Stimulated activated naive CD8-positive, alpha-beta T cell treated with anti-CD3 and anti-CD28 coated beads, Interleukin-15, amount 100 ng/mL, for 72 hours (primary cell): ENCODE measurements around the gene BMPR1B.

Experiments
- ATAC-seq: fragments of 150-1000 bp; cut with Tn5 transposase; 2 replicates; pipeline ENCODE4 v1.10.0; 2021; ENCODE audit warnings: mild to moderate bottlenecking, moderate library complexity
- DNase-seq, 2 donors: peaks; one replicate each; pipeline ENCODE4 v3.0.0; 2021 to 2022
- H3K27ac Mint-ChIP-seq, 2 donors: one replicate each; pipeline ENCODE4 v1.8.0; 2022; ENCODE audit warnings: mild to moderate bottlenecking in 2 of 2, mixed read lengths in 2 of 2, moderate library complexity in 2 of 2
- H3K27me3 Mint-ChIP-seq: one replicate; pipeline ENCODE4 v1.8.0; 2022; ENCODE audit warnings: mixed read lengths
- H3K4me1 Mint-ChIP-seq: one replicate; pipeline ENCODE4 v1.8.0; 2022; ENCODE audit warnings: mild to moderate bottlenecking, mixed read lengths
- H3K4me3 Mint-ChIP-seq, 2 donors: one replicate each; pipeline ENCODE4 v1.8.0; 2022; ENCODE audit warnings: mild to moderate bottlenecking in 2 of 2, mixed read lengths in 2 of 2, moderate library complexity in 1 of 2
- H3K9me3 Mint-ChIP-seq, 2 donors: one replicate each; pipeline ENCODE4 v1.8.0; 2022; ENCODE audit warnings: mixed read lengths in 2 of 2

Gene BMPR1B

GRCh38 chr4:95181243-95181995, 423.7 kb downstream of the BMPR1B start:
- peak overlapping the region in 1 of 2 donors; percentile 69 for H3K27ac Mint-ChIP-seq
- H3K4me1 Mint-ChIP-seq, result peaks cover 8% of the 10 kb centered on the region
- no peaks in the 10 kb centered on the region for H3K27me3 Mint-ChIP-seq
- H3K9me3 Mint-ChIP-seq, result peaks cover 0 to 8% of the 10 kb centered on the region in 2 donors
- ATAC-seq (peak; percentile 76), DNase-seq (peak in 1 of 2 donors; percentile 22)
- peak overlapping the region in 1 of 2 donors; percentile 11 for H3K4me3 Mint-ChIP-seq

GRCh38 chr4:95181996-95182306, 424.2 kb downstream of the BMPR1B start:
- H3K27me3 Mint-ChIP-seq, result no peaks in the 10 kb centered on the region
- peaks cover 0 to 7% of the 10 kb centered on the region in 2 donors for H3K9me3 Mint-ChIP-seq
- no peak overlapping the region for H3K4me3 Mint-ChIP-seq
- DNase-seq, result no peak
- ATAC-seq, result no peak
- H3K4me1 Mint-ChIP-seq, result peaks cover 8% of the 10 kb centered on the region
- H3K27ac Mint-ChIP-seq, result no peak overlapping the region

GRCh38 chr4:95183656-95184408, 426.1 kb downstream of the BMPR1B start:
- H3K9me3 Mint-ChIP-seq, result no peaks in the 10 kb centered on the region
- no peak overlapping the region for H3K27ac Mint-ChIP-seq
- ATAC-seq (no peak), DNase-seq (no peak)
- H3K27me3 Mint-ChIP-seq, result no peaks in the 10 kb centered on the region
- H3K4me1 Mint-ChIP-seq, result peaks cover 12% of the 10 kb centered on the region
- no peak overlapping the region for H3K4me3 Mint-ChIP-seq

- H3K4me3 Mint-ChIP-seq, result no peak overlapping the region
- DNase-seq (no peak), ATAC-seq (no peak)
- H3K9me3 Mint-ChIP-seq, result no peaks in the 10 kb centered on the region
- peaks cover 12% of the 10 kb centered on the region for H3K4me1 Mint-ChIP-seq
- no peak overlapping the region for H3K27ac Mint-ChIP-seq
- H3K27me3 Mint-ChIP-seq, result no peaks in the 10 kb centered on the region
Measured at GRCh38 chr4:95186666-95187065, 428.9 kb downstream of the BMPR1B start.

- Mint-ChIP-seq H3K9me3 (no peaks in the 10 kb centered on the region), H3K4me1 (peaks cover 23% of the 10 kb centered on the region), H3K27me3 (no peaks in the 10 kb centered on the region), H3K4me3 (peak overlapping the region in 1 of 2 donors; percentile 16), H3K27ac (peak overlapping the region; percentile 82 to 84)
- no peak for DNase-seq
- ATAC-seq, result peak; percentile 37
Measured at GRCh38 chr4:95188701-95189370, 431.1 kb downstream of the BMPR1B start.

- Mint-ChIP-seq H3K4me3 (no peak overlapping the region), H3K4me1 (peaks cover 25% of the 10 kb centered on the region), H3K27me3 (no peaks in the 10 kb centered on the region), H3K27ac (no peak overlapping the region), H3K9me3 (no peaks in the 10 kb centered on the region)
- DNase-seq (no peak), ATAC-seq (peak; percentile 33)
Measured at GRCh38 chr4:95190751-95191436, 433.1 kb downstream of the BMPR1B start.

- Mint-ChIP-seq H3K9me3 (no peaks in the 10 kb centered on the region), H3K27me3 (no peaks in the 10 kb centered on the region), H3K4me3 (no peak overlapping the region), H3K27ac (peak overlapping the region in 1 of 2 donors; percentile 9), H3K4me1 (peaks cover 25% of the 10 kb centered on the region)
- DNase-seq (no peak), ATAC-seq (peak; percentile 29)
Measured at GRCh38 chr4:95191537-95191936, 433.8 kb downstream of the BMPR1B start.

- DNase-seq (no peak), ATAC-seq (no peak)
- Mint-ChIP-seq H3K9me3 (no peaks in the 10 kb centered on the region), H3K4me1 (peaks cover 23% of the 10 kb centered on the region), H3K27me3 (no peaks in the 10 kb centered on the region), H3K27ac (no peak overlapping the region), H3K4me3 (no peak overlapping the region)
Measured at GRCh38 chr4:95193391-95194224, 435.9 kb downstream of the BMPR1B start.

GRCh38 chr4:95197353-95197752, 439.6 kb downstream of the BMPR1B start:
- ATAC-seq, result no peak
- Mint-ChIP-seq H3K27me3 (no peaks in the 10 kb centered on the region), H3K4me1 (peaks cover 14% of the 10 kb centered on the region), H3K9me3 (no peaks in the 10 kb centered on the region), H3K27ac (peak overlapping the region in 1 of 2 donors; percentile 1), H3K4me3 (no peak overlapping the region)
- no peak for DNase-seq

- H3K4me3 Mint-ChIP-seq, result no peak overlapping the region
- no peak overlapping the region for H3K27ac Mint-ChIP-seq
- H3K4me1 Mint-ChIP-seq, result peaks cover 1% of the 10 kb centered on the region
- no peak for DNase-seq
- H3K27me3 Mint-ChIP-seq, result no peaks in the 10 kb centered on the region
- no peaks in the 10 kb centered on the region for H3K9me3 Mint-ChIP-seq
- no peak for ATAC-seq
Measured at GRCh38 chr4:95198961-95199360, 441.2 kb downstream of the BMPR1B start.

- Mint-ChIP-seq H3K27me3 (no peaks in the 10 kb centered on the region), H3K27ac (no peak overlapping the region), H3K4me1 (no peaks in the 10 kb centered on the region), H3K4me3 (no peak overlapping the region), H3K9me3 (no peaks in the 10 kb centered on the region)
- ATAC-seq (no peak), DNase-seq (no peak)
Measured at GRCh38 chr4:95204267-95204844, 446.6 kb downstream of the BMPR1B start.

- ATAC-seq, result no peak
- Mint-ChIP-seq H3K27me3 (no peaks in the 10 kb centered on the region), H3K4me3 (no peak overlapping the region), H3K27ac (no peak overlapping the region), H3K9me3 (no peaks in the 10 kb centered on the region), H3K4me1 (no peaks in the 10 kb centered on the region)
- no peak for DNase-seq
Measured at GRCh38 chr4:95204873-95205272, 447.1 kb downstream of the BMPR1B start.
